GM12891 (cell line): ENCODE measurements around the gene BOK.

Experiments used
- POLR2A ChIP-seq: IDR thresholded peaks from 2 replicates; pipeline ENCODE4 v1.6.1; 2011; ENCODE audit warnings: low read depth, low read length, control low read depth
- POLR2AphosphoS5 ChIP-seq: IDR thresholded peaks from 2 replicates; pipeline ENCODE4 v1.6.1; 2011; ENCODE audit warnings: low read depth, low read length, control low read depth
- POU2F2 ChIP-seq: IDR thresholded peaks from 2 replicates; pipeline ENCODE4 v1.6.1; 2011; ENCODE audit warnings: low read depth, mild to moderate bottlenecking, control low read depth, low read length, moderate library complexity
- SPI1 ChIP-seq: IDR thresholded peaks from 2 replicates; pipeline ENCODE4 v1.6.1; 2011; ENCODE audit warnings: low read depth, low read length, control low read depth
- TAF1 ChIP-seq: IDR thresholded peaks from 2 replicates; pipeline ENCODE4 v1.6.1; 2011; ENCODE audit warnings: low read depth, low read length, control low read depth

DNA sequence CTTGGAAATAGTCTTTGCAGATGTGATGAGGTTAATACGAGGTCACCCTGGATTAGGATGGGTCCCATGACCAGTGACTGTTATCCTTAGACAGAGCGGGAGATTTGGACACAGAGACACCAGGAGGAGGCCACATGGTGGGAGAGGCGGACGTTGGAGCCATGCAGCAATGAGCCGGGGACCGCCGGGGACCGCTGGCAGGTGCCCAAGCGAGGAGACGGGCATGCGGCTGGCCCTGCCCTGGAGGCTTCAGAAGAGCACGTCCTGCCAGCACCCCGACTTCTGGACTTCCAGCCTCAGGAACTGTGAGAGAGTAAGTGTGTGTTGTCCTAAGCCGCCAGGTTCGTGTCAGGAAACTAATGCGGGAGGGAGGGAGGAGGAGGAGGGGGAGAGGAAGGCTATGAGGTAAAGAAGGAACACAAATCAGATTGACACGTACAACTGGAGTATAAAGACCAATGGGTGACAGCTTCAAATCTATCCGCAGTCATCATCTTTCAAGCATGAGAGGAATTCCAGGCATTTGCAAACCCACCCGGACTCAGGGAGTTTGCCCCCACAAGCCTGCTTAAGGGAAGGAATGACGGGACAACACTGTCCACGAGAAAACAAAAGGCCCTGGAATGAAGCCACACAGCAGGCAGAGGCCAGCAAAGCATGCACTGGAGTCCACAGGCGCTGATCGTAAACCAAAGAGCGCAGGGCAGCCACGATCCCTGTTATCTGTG is 11.6 kb upstream of the BOK start:
- no peak for TF ChIP-seq TAF1
- no peak for TF ChIP-seq SPI1
- TF ChIP-seq POLR2AphosphoS5, result no peak
- no peak for TF ChIP-seq POLR2A
- no peak for TF ChIP-seq POU2F2
